Measurements from ENCODE around the gene CLEC2L.

GRCh38 chr7:139560678-139561077, 37.2 kb downstream of the CLEC2L start:
- TF ChIP-seq, protein P1, sequence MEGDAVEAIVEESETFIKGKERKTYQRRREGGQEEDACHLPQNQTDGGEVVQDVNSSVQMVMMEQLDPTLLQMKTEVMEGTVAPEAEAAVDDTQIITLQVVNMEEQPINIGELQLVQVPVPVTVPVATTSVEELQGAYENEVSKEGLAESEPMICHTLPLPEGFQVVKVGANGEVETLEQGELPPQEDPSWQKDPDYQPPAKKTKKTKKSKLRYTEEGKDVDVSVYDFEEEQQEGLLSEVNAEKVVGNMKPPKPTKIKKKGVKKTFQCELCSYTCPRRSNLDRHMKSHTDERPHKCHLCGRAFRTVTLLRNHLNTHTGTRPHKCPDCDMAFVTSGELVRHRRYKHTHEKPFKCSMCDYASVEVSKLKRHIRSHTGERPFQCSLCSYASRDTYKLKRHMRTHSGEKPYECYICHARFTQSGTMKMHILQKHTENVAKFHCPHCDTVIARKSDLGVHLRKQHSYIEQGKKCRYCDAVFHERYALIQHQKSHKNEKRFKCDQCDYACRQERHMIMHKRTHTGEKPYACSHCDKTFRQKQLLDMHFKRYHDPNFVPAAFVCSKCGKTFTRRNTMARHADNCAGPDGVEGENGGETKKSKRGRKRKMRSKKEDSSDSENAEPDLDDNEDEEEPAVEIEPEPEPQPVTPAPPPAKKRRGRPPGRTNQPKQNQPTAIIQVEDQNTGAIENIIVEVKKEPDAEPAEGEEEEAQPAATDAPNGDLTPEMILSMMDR (IDR thresholded peaks at IDR 0.05): no peak
- TF ChIP-seq POLR2A (IDR thresholded peaks at IDR 0.05): no peak
